ENCODE data around the gene HIVEP3. TPM values are rescaled to one million over a fixed set of nuclear protein-coding genes. Genes with fewer than 3 reads are reported as not detected.

The HIVEP3 gene
- total RNA-seq, result 1 to 10 TPM; 2.0 to 2.4 TPM

DNA sequence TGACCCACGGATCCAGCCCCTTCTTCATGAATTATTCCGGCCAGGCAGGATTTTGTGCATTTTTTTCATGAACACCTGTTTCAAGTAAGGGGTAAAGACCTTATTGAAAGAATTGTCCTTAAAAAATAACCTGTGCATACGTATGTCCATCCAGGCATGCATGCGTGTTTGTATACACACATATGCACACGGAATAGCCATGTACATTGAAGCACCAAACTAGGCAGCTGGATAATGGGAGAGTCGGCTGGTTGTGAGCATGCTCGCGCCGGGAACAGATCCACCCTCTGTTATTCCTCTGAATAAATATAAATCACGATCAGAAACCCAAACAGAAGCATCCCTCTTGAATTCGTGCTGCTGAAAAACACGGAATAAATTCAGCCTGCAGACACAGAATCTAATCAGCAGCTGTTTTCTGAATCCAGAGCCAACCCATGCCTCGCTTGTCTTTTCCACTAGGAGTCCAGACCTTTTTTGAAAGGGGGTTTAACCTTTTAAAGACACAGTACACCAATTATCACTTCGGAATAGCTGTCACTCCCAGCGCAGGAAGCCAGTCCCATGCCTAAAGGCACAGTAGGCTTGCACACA lies at the start of gene HIVEP3:
TSS of gene HIVEP3 (minus strand) at position 473 of the 594 bp plus-strand sequence.

GRCh38 chr1:41484402-41485241 lies 434.1 kb downstream of the HIVEP3 start, which contains the start of gene EDN2:
Gene EDN2, minus strand, starts transcription at chr1:41484683. Its CDS starts 82 bp downstream, at chr1:41484601.

Small RNA genes lying within 50 kb of the gene (small RNA-seq; reads per million reads assigned to genes)
- gene RNA5SP45, result 0.09 to 0.87 reads per million in 2 donors

Other genes with a start within 250 kb of the HIVEP3 start
- gene GUCA2B, start 234.5 kb upstream of the HIVEP3 start, total RNA-seq, result not detected
- gene GUCA2A, start 245.8 kb upstream of the HIVEP3 start, total RNA-seq, result not detected

All from melanocyte of skin (primary cell).